Measurements from ENCODE around the gene HTD2.

Gene HTD2

DNA sequence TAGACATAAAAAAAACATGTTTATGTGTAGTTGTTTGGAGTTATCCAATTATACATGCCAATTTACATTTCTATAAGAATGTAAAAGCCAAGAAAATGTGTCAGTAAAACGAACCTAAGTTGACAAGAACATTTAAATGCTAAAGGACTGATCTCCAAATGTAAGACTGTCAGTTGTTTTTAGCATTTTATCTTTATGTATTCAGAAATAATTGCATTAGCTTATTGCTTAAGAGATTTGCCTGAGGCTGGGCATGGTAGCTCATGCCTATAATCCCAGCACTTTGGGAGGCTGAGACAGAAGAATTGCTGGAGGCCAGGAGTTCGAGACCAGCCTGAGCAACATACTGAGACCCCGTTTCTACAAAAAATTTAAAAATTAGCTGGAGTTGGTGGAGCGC, 53.3 kb downstream of the HTD2 start:
- TF ChIP-seq, protein P1, sequence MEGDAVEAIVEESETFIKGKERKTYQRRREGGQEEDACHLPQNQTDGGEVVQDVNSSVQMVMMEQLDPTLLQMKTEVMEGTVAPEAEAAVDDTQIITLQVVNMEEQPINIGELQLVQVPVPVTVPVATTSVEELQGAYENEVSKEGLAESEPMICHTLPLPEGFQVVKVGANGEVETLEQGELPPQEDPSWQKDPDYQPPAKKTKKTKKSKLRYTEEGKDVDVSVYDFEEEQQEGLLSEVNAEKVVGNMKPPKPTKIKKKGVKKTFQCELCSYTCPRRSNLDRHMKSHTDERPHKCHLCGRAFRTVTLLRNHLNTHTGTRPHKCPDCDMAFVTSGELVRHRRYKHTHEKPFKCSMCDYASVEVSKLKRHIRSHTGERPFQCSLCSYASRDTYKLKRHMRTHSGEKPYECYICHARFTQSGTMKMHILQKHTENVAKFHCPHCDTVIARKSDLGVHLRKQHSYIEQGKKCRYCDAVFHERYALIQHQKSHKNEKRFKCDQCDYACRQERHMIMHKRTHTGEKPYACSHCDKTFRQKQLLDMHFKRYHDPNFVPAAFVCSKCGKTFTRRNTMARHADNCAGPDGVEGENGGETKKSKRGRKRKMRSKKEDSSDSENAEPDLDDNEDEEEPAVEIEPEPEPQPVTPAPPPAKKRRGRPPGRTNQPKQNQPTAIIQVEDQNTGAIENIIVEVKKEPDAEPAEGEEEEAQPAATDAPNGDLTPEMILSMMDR (conservative IDR thresholded peaks at IDR 0.05) = no peak
- no peak overlapping the region for H3K27ac ChIP-seq

DNA sequence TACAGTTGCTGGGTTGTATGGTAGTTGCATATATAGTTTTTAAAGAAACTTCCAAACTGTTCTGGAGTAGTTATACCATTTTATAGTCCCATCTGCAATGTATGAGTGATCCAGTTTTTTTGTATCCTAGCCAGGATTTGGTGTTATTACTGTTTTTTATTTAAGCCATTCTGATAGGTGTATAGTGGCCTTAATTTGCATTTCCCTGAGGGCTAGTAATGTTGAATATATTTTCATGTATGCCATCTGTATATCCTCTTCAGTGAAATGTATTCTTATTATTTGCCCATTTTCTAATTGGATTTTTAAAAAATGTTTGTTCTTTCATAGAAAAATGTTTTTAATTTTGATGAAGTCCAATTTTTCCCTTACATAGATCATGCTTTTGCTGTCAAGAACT, 55.5 kb downstream of the HTD2 start:
- TF ChIP-seq, protein P1 (conservative IDR thresholded peaks at IDR 0.05) = no peak

DNA sequence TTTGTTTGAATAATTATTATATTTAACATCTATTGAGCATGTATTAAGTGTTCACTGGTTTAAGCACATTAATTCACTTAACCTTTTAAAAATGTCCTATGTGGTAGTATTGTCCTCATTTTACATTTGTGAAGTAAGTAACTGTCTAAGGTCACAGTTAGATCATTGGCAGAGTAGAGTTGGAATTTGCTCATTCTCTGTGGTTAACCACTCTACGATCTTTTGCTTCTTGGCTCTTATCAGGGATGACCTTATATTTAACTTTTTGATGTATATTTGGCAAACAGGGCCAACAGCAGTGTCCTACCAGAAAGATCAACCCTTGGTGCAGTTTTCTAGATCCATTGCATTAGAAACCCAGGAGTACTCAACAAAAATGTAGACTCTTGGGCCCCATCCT, 60.4 kb downstream of the HTD2 start:
- H3K27ac ChIP-seq = no peak overlapping the region
- TF ChIP-seq, protein P1 (conservative IDR thresholded peaks at IDR 0.05) = no peak

More for the DNA sequence above, 55.5 kb downstream of the HTD2 start:
- no peak overlapping the region for H3K27ac ChIP-seq

DNA sequence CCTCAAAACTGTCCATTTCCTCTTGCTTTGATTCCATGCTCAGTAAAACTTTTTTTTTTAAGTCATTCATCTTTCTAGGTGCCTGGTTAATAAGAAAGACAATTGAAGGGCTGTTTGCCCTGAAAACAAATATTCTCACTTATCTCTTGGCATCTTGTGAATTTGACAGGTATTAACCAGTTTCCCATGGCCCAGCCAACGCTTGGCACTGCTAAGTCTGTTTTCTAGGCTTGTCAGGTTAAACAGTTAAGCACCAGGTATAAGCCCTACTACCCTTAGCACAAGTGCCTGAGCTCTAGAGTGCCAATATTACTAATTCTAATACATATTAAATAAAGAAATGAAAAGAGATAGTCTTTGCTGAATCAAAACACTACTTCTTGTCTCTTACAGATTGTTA, 62.7 kb downstream of the HTD2 start:
- TF ChIP-seq, protein P1 (conservative IDR thresholded peaks at IDR 0.05) = no peak
- no peak overlapping the region for H3K27ac ChIP-seq

Data from VCaP (cell line).